T-helper 17 cell (primary cell): ENCODE results near the gene MRPS2. TPM values are rescaled to one million over a fixed set of nuclear protein-coding genes. Genes with fewer than 3 reads are reported as not detected.

Source experiments
- ATAC-seq: fragments of 150-1000 bp; cut with Tn5 transposase; 2 replicates; pipeline ENCODE4 v1.10.0; 2021; ENCODE audit warnings: mild to moderate bottlenecking, moderate library complexity
- DNase-seq, 3 donors: peaks; one replicate each; pipeline versions ENCODE4 v3.0.0 to v3.0.0-alpha.2; 2020 to 2021
- H3K9me3 ChIP-seq: one replicate; pipeline ENCODE4 v1.7.0; 2013; ENCODE audit warnings: low read length, mild to moderate bottlenecking; ENCODE audit not compliant: control insufficient read depth, poor library complexity, severe bottlenecking
- H3K27ac Mint-ChIP-seq: one replicate; pipeline ENCODE4 v1.8.0; 2022; ENCODE audit warnings: mild to moderate bottlenecking, moderate library complexity, mixed read lengths
- H3K27me3 Mint-ChIP-seq: one replicate; pipeline ENCODE4 v1.8.0; 2022; ENCODE audit warnings: mixed read lengths
- H3K36me3 Mint-ChIP-seq: one replicate; pipeline ENCODE4 v1.8.0; 2022; ENCODE audit warnings: low read depth, mixed read lengths
- H3K4me1 Mint-ChIP-seq: one replicate; pipeline ENCODE4 v1.8.0; 2022; ENCODE audit warnings: mild to moderate bottlenecking, mixed read lengths
- H3K4me3 Mint-ChIP-seq: one replicate; pipeline ENCODE4 v1.8.0; 2022; ENCODE audit warnings: mild to moderate bottlenecking, moderate library complexity, mixed read lengths
- total RNA-seq, 4 donors: library from RNA in 2 of 4; stranded (reverse) in 2 of 4; gene quantifications; one replicate each; pipeline ENCODE4 v1.2.3 and lab custom pipeline; 2022 to 2026

Gene MRPS2
- total RNA-seq, 2 donors from 2014 or later: 22.3 to 25.0 TPM

DNA sequence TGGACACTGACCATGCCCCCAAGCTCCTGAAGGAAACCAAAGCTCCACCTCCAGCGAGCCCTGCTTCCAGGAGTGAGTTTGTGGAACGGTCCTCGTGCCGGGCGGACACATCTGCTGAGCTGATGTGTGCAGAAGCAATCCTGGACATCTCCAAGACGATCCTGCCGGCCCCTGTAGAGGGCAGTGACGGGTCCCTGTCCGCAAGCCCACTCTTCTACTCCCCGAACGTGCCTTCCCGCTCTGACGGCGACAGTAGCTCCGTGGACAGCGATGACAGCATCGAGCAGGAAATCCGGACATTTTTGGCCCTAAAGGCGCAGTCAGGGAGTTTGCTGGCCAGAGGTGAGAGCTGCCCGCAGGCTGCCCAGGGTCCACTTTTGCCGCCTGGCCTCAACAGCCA is 14.7 kb upstream of the MRPS2 start:
- H3K9me3 ChIP-seq: no peaks in the 10 kb centered on the region
- ATAC-seq (no peak), DNase-seq (no peak)
- Mint-ChIP-seq H3K4me1 (no peaks in the 10 kb centered on the region), H3K27me3 (peaks cover 4% of the 10 kb centered on the region), H3K4me3 (no peak overlapping the region), H3K27ac (no peak overlapping the region), H3K36me3 (no peaks in the 10 kb centered on the region)

DNA sequence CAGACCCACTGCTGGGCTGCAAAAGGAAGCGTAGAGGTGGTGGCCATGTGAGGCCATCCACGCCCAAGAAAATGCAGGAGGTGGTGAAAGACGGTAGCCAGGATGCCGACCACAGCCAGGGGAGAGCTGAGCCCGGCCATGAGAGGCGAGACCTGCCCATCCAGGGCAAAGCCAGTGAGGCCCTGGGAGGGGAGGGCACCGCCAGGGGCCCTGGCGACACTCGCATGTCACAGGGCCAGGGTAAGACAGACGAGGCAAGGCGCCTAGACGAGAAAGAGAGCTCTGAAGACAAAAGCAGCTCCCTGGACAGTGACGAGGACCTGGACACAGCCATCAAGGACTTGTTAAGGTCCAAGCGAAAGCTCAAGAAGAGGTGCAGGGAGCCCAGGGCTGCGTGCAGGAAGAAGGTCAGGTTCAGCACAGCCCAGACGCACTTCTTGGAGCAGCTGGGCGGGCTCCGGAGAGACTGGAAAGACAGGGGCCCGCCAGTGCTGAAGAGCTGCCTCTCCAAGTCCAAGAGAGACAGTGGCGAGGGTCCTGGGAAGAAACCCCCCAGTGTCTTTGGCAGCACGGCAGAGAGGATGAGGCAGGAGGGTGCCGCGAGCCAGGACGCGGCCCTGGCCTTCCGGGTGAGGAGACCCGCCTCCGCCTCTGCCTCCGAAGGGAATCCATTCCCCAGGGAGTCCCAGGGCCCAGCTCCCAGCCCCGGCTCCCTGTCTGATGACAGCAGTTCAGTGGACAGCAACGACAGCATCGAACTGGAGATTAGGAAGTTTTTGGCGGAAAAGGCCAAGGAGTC is 14.0 kb upstream of the MRPS2 start:
- H3K9me3 ChIP-seq: no peaks in the 10 kb centered on the region
- no peak overlapping the region for H3K4me3 Mint-ChIP-seq
- H3K36me3 Mint-ChIP-seq: no peaks in the 10 kb centered on the region
- DNase-seq: no peak
- peaks cover 4% of the 10 kb centered on the region for H3K27me3 Mint-ChIP-seq
- H3K27ac Mint-ChIP-seq: no peak overlapping the region
- ATAC-seq: no peak
- H3K4me1 Mint-ChIP-seq: no peaks in the 10 kb centered on the region

DNA sequence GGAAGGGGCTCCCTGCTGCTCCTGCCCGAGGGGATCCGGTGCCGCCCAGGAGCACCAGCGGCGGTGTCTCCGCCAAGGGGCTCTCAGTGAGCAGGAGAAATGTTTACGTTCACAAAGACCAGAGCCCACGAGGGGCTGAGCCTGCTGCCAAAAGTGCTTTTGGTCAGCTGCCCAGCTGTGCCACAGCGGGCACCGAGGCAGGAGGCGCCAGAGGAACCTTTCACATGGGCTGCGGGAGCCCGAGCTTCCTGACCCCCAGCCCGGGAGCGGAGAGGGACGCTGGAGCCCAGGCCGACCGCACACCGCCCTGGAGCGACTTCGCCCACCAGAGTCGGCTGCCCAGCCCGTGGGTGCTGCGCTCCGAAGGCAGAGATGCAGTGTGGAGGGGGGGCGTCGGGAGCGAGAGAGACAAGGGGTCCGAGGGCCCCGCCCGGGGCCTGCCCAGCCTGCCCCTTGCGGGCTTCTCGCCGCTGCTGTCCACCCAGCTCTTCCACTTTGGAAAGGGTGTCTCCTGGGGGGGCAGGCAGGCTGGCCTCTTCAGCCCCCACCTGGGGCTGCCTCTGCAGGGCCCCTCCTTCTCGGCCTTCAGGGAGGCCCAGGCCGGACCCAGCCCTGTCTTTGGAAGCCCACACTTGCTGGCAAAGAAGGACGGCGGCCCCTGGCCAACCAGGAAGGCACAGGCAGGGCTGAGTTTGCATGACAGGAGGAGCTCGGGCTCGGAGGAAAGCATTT is 13.0 kb upstream of the MRPS2 start:
- H3K4me1 Mint-ChIP-seq: no peaks in the 10 kb centered on the region
- peaks cover 4% of the 10 kb centered on the region for H3K27me3 Mint-ChIP-seq
- DNase-seq: no peak
- no peak overlapping the region for H3K4me3 Mint-ChIP-seq
- no peak overlapping the region for H3K27ac Mint-ChIP-seq
- H3K9me3 ChIP-seq: no peaks in the 10 kb centered on the region
- ATAC-seq: no peak
- no peaks in the 10 kb centered on the region for H3K36me3 Mint-ChIP-seq

DNA sequence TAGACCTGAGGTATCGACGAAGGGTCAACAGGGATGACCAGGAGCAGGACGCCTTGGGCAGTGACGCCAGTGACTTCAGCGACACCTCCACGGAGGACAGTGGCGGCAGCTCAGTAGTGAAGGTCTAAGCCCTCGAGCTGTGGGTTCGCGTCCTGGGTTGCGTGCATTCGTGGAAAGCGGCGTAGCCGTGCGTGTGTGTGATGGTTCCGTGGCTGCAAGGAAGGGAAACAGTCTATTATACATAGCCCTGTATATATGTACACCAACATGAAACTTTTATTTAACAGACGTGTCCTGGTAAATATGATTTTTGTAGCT is 12.5 kb upstream of the MRPS2 start:
- Mint-ChIP-seq H3K36me3 (no peaks in the 10 kb centered on the region), H3K4me3 (no peak overlapping the region), H3K27ac (no peak overlapping the region), H3K4me1 (no peaks in the 10 kb centered on the region), H3K27me3 (peaks cover 4% of the 10 kb centered on the region)
- ATAC-seq (no peak), DNase-seq (no peak)
- H3K9me3 ChIP-seq: no peaks in the 10 kb centered on the region

DNA sequence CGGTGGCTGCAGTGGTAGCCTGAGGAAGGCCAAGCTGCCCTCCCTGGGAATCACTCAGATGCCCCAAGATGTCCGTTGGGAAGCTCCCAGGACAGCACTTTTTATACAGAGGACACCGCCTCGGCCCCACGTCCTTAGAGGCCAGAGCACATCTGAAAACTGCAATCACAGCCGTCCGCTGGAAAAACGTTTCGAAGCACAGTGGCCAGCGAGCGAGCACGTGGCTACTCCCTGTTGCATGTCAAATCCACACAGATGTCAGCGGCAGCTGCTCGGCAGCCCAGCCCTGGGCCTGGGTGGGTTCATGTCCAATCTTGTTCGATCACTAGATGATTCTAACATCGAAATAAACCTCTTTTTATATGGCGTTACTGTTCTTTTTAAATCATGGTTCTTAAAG is 12.0 kb upstream of the MRPS2 start:
- no peaks in the 10 kb centered on the region for H3K4me1 Mint-ChIP-seq
- H3K36me3 Mint-ChIP-seq: no peaks in the 10 kb centered on the region
- DNase-seq: no peak
- ATAC-seq: no peak
- no peak overlapping the region for H3K4me3 Mint-ChIP-seq
- H3K27ac Mint-ChIP-seq: no peak overlapping the region
- peaks cover 4% of the 10 kb centered on the region for H3K27me3 Mint-ChIP-seq
- no peaks in the 10 kb centered on the region for H3K9me3 ChIP-seq

DNA sequence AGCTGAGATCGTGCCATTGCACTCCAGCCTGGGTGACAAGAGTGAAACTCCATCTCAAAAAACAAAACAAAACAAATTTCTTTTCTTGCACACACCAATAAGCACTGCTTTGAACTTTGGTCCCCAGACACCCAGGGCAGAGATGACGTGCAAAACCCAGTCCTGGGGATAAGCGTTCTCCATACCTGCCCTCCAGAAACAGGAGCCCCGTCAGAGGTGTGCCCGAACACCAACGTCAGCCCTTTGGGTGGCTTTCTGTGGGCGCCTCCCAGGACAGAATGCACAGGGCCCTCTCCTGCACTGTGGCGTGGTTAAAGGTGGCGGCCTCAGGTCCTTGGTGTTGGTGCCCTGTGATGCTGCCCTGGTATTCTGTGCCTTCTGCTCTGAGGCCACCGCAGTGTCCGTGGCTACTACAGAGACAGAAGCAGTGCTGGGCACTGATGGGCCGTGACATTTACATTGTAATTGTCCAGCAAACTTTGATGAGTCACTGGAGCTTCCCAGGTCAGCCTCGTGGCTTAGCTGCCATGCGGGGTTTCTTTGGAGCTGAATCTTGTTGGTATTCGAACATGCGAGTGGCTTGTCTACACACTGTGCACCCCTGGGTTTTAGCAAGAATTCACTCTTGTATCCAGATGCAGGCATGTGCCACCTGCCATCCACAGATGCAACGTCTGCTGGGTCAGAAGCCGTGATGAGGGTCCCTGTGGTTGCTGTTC is 11.1 kb upstream of the MRPS2 start:
- Mint-ChIP-seq H3K4me1 (no peaks in the 10 kb centered on the region), H3K27me3 (peaks cover 4% of the 10 kb centered on the region)
- DNase-seq: no peak

DNA sequence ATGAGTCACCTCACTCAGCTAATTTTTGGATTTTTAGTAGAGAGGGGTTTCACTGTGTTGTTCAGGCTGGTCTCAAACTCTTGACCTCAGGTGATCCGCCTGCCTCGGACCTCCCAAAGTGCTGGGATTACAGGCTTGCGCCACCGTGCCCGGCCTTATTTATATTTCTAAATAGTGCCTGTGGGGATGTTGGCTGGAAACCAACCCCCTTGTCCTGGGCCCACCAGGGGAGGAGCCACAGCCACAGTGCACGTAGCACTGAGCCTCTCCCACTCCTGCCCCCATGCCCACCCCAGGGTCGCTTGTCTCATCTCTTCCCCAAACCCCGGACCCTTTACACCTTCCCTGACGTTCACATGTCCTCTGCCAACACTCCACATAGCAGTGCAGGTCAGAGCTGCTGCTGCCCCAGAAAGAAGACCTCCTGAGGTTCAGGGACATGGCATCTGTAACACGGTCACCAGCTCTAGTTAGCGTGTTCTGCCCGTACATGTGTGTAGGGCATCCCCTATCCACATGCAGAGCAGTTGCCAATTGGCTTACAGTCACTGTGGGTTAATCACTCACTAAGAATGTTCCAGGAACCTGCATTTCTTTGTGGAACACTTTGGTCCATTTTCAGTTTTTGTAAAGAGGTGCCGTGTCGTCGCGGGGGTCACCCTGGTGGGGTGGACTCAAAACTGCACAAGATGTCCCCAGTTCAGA is 10.2 kb upstream of the MRPS2 start:
- Mint-ChIP-seq H3K27me3 (peaks cover 8% of the 10 kb centered on the region), H3K4me1 (no peaks in the 10 kb centered on the region), H3K4me3 (no peak overlapping the region), H3K36me3 (no peaks in the 10 kb centered on the region), H3K27ac (no peak overlapping the region)
- H3K9me3 ChIP-seq: no peaks in the 10 kb centered on the region
- no peak for DNase-seq
- ATAC-seq: no peak

More for the DNA sequence above, 11.1 kb upstream of the MRPS2 start:
- no peak for ATAC-seq
- Mint-ChIP-seq H3K4me3 (no peak overlapping the region), H3K36me3 (no peaks in the 10 kb centered on the region), H3K27ac (no peak overlapping the region)
- no peaks in the 10 kb centered on the region for H3K9me3 ChIP-seq

DNA sequence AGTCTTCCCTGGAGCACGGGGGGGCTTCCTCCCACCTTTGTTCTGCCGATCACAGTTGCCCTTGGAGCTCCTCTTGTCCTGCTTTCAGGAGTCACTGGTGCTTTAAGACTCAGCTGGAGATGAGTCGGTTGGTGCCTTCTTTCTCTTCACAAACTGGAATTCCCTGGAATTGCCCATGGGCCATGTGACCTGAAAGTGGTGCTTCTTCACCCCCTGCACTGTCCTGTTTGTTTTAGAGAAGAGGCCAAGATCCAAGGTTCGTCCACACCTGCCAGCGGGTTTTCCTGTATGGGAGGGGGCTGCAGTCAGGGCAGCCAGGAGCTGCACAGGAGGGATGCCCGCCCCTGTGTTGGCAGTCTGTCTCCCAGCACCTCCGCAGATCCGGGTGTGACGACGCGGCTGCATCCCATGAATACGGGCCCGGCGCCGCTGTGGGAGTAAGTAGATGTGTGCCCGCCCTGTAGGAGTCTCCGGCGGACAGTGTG is 9.5 kb upstream of the MRPS2 start:
- DNase-seq (no peak), ATAC-seq (no peak)
- H3K27me3 Mint-ChIP-seq: peaks cover 8% of the 10 kb centered on the region
- no peak overlapping the region for H3K4me3 Mint-ChIP-seq
- H3K4me1 Mint-ChIP-seq: no peaks in the 10 kb centered on the region
- H3K9me3 ChIP-seq: no peaks in the 10 kb centered on the region
- no peaks in the 10 kb centered on the region for H3K36me3 Mint-ChIP-seq
- no peak overlapping the region for H3K27ac Mint-ChIP-seq

DNA sequence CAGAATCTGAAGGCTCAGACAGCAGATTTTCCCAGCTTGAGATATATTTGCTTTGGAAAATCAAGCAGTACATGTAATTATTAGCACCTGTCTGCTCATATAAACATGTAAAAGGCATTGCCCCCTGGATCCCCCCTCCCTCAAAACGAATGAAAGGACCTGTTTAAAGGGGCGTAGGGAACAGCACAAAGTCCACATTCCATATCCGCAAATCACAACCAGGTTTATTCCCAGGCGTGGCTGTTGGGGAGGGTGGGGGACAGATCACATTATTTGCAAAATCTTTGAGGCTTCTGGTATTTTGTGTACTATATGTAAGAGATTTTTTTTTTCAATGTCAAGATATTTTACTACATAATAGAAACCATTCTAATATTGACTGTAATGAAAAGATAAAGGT is 8.7 kb upstream of the MRPS2 start:
- H3K4me3 Mint-ChIP-seq: no peak overlapping the region
- no peaks in the 10 kb centered on the region for H3K4me1 Mint-ChIP-seq
- H3K27me3 Mint-ChIP-seq: peaks cover 8% of the 10 kb centered on the region
- DNase-seq: no peak
- ATAC-seq: no peak
- no peaks in the 10 kb centered on the region for H3K9me3 ChIP-seq
- H3K36me3 Mint-ChIP-seq: no peaks in the 10 kb centered on the region
- no peak overlapping the region for H3K27ac Mint-ChIP-seq

DNA sequence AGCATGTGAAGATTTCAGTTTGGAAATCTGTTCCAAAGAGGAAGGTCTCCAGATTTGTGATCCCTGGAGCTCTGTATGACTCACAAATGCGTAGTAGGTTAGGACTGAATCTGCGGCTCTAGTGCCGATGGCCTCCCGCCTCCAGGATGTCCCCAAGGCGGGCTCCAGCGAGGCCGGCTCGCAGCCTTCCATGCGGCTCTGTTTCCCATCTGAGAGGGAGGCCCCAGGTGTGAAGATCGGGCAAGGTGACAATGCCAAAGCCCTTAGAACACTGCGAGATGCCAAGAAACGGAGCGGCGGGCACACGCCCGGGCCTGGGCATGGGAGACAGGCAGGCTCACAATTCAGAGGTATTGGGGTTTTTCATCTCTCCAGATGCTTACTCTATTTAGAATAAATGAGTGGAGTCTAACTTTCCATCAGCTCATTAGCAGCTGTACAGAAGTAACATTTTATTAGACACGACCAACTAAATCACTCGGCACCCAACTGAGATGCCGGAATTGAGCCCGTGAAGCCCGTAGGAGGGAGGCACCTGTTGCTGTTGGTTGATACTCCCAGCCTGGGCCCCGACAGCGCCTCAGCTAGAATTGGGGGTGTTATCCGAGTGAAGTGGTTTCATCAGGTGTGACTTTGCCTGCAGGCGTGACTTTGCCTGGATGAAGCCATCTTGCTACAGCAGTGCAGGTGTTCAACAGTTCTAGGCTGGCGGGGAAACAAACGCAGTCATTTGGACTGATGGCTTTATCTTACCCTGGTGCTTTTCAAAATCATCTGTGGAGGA is 7.4 kb upstream of the MRPS2 start:
- Mint-ChIP-seq H3K4me1 (no peaks in the 10 kb centered on the region), H3K36me3 (no peaks in the 10 kb centered on the region), H3K27ac (no peak overlapping the region), H3K4me3 (no peak overlapping the region), H3K27me3 (peaks cover 8% of the 10 kb centered on the region)
- no peak for ATAC-seq
- DNase-seq: no peak
- H3K9me3 ChIP-seq: no peaks in the 10 kb centered on the region

DNA sequence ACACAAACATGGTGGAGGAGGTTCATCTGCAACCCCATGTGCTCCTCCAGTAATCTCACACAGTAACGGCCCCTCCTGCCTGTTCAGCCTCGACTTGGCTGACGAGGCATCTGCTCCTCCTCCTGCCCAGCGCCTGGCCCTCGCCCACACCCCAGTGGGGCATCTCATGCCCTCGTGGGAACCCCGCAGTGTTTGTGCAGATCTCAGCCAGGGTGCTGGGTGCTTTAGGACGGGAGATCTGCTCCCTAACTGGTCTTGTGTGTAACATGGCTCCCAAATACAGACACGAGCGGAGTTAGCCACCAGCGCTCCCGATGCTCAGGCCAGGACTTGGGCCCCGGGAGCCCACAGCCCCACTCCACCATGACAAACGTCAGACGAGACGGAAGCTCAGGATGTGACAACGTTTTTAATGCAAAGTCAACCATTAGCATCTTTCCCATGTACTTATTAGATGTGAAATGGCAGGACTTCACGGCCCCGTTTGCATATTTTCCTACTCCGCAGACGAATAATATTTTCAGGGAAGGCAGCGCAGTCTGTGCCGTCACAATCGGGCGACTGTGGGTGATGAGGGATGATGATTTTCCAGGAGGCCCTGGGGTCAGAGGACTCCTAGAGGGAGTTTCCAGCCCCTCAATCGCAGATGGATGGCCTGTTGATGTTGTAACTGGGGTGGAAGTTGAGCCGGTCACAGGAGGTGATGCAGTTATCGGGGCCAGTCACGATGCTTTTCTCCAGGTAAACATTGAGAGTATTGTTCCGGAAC is 5.5 kb upstream of the MRPS2 start:
- DNase-seq (no peak), ATAC-seq (no peak)
- Mint-ChIP-seq H3K4me3 (no peak overlapping the region), H3K27me3 (peaks cover 8% of the 10 kb centered on the region), H3K27ac (no peak overlapping the region), H3K36me3 (no peaks in the 10 kb centered on the region), H3K4me1 (no peaks in the 10 kb centered on the region)
- H3K9me3 ChIP-seq: no peaks in the 10 kb centered on the region
